IMR-90 (cell line): Measurements from ENCODE around the gene SLC2A2. TPM values are rescaled to one million over a fixed set of nuclear protein-coding genes. Genes with fewer than 3 reads are reported as not detected.

Experiments
- ATAC-seq: fragments of 200-7000 bp; cut with Tn5 transposase; 2 replicates; pipeline ENCODE4 v1.9.1; 2020; ENCODE audit warnings: low read depth, mild to moderate bottlenecking, moderate library complexity
- BruUV-seq: library from RNA; stranded (reverse); fragments of 400-500 nt; replicated peaks from 2 replicates; lab custom pipeline; 2021; lab: Mats Ljungman, UMichigan
- CTCF ChIA-PET: fragments of 300-600 bp; formaldehyde crosslinking; extraction: SDS; loops from one replicate; lab custom pipeline; 2021; ENCODE audit warnings: antibody characterized with exemption; lab: Yijun Ruan, JAX
- POLR2A ChIA-PET: fragments of 300-600 bp; sonication (Branson Sonifier 250); formaldehyde crosslinking; loops from one replicate; lab custom pipeline; 2022; ENCODE audit warnings: antibody characterized with exemption; ENCODE audit not compliant: unreplicated experiment; lab: Charles Lee
- DNase-seq: peaks from one replicate; pipeline ENCODE4 v3.0.0; 2013
- H2AFZ ChIP-seq: replicated peaks from 2 replicates; pipeline ENCODE3; 2013; ENCODE audit warnings: low read length, mild to moderate bottlenecking; ENCODE audit not compliant: poor library complexity
- H2AK5ac ChIP-seq: 2 replicates; pipeline ENCODE4 v1.6.1; 2013; ENCODE audit warnings: low read depth, low read length, inconsistent platforms
- H2AK9ac ChIP-seq: replicated peaks from 2 replicates; pipeline ENCODE3; 2013; ENCODE audit warnings: mild to moderate bottlenecking, low read depth, low read length, moderate library complexity; ENCODE audit not compliant: poor library complexity
- H2BK120ac ChIP-seq: 2 replicates; pipeline ENCODE4 v1.6.1; 2013; ENCODE audit warnings: low read depth, low read length, inconsistent platforms
- H2BK15ac ChIP-seq: 3 replicates; pipeline ENCODE4 v1.6.1; 2013; ENCODE audit warnings: low read depth, low read length, inconsistent platforms
- H2BK20ac ChIP-seq: 2 replicates; pipeline ENCODE4 v1.6.1; 2013; ENCODE audit warnings: low read depth, mild to moderate bottlenecking, inconsistent platforms, low read length, moderate library complexity
- H2BK5ac ChIP-seq: 2 replicates; pipeline ENCODE4 v1.6.1; 2013; ENCODE audit warnings: mild to moderate bottlenecking, low read depth, low read length, inconsistent platforms; ENCODE audit not compliant: poor library complexity, severe bottlenecking
- H3K14ac ChIP-seq: replicated peaks from 2 replicates; pipeline ENCODE4 v1.6.1; 2013; ENCODE audit warnings: low read depth, low read length, inconsistent platforms
- H3K18ac ChIP-seq: 2 replicates; pipeline ENCODE4 v1.6.1; 2013; ENCODE audit warnings: low read depth, low read length, control low read depth
- H3K23ac ChIP-seq: 2 replicates; pipeline ENCODE4 v1.6.1; 2013; ENCODE audit warnings: low read depth, low read length, inconsistent platforms
- H3K27ac ChIP-seq: 2 replicates; pipeline ENCODE4 v1.5.1; 2013; ENCODE audit warnings: mild to moderate bottlenecking, control low read depth, low read length; ENCODE audit not compliant: insufficient read depth
- H3K27me3 ChIP-seq: 2 replicates; pipeline ENCODE4 v1.6.1; 2013; ENCODE audit warnings: low read length; ENCODE audit not compliant: control insufficient read depth, insufficient read depth
- H3K36me3 ChIP-seq: 2 replicates; pipeline ENCODE4 v1.6.1; 2013; ENCODE audit warnings: low read length, mixed read lengths; ENCODE audit not compliant: control insufficient read depth, insufficient read depth
- H3K4ac ChIP-seq: 2 replicates; pipeline ENCODE4 v1.6.1; 2013; ENCODE audit warnings: low read depth, low read length, inconsistent platforms
- H3K4me1 ChIP-seq: 2 replicates; pipeline ENCODE4 v1.6.1; 2013; ENCODE audit warnings: low read length, mixed read lengths; ENCODE audit not compliant: control insufficient read depth, insufficient read depth
- H3K4me2 ChIP-seq: 2 replicates; pipeline ENCODE4 v1.6.1; 2013; ENCODE audit warnings: low read depth, mild to moderate bottlenecking, control low read depth, low read length, moderate library complexity
- H3K4me3 ChIP-seq: 2 replicates; pipeline ENCODE4 v1.5.1; 2013; ENCODE audit warnings: low read depth, mild to moderate bottlenecking, control low read depth, low read length, moderate library complexity; ENCODE audit not compliant: insufficient read depth
- H3K56ac ChIP-seq: 2 replicates; pipeline ENCODE4 v1.6.1; 2013; ENCODE audit warnings: low read length, inconsistent platforms; ENCODE audit not compliant: insufficient read depth; ENCODE audit errors: extremely low read depth
- H3K79me1 ChIP-seq, 2 experiments: 2 replicates each; pipeline ENCODE4 v1.6.1; 2013; ENCODE audit warnings: low read length in 2 of 2, inconsistent platforms in 1 of 2, low read depth in 1 of 2
- H3K9ac ChIP-seq: 2 replicates; pipeline ENCODE4 v1.6.1; 2013; ENCODE audit warnings: low read depth, low read length, control low read depth
- H3K9me1 ChIP-seq: 2 replicates; pipeline ENCODE4 v1.6.1; 2013; ENCODE audit warnings: low read length, inconsistent platforms; ENCODE audit not compliant: insufficient read depth
- H3K9me3 ChIP-seq: 2 replicates; pipeline ENCODE4 v1.6.1; 2013; ENCODE audit warnings: low read length; ENCODE audit not compliant: control insufficient read depth, insufficient read depth
- H4K20me1 ChIP-seq: 2 replicates; pipeline ENCODE4 v1.6.1; 2013; ENCODE audit warnings: low read length, inconsistent platforms; ENCODE audit not compliant: insufficient read depth
- H4K5ac ChIP-seq: 2 replicates; pipeline ENCODE4 v1.6.1; 2013; ENCODE audit warnings: mild to moderate bottlenecking, low read depth, low read length, control low read depth
- H4K8ac ChIP-seq, 2 experiments: 2 replicates each; pipeline ENCODE4 v1.6.1; 2013; ENCODE audit warnings: low read depth in 2 of 2, low read length in 2 of 2, control low read depth in 1 of 2, inconsistent platforms in 1 of 2
- H4K91ac ChIP-seq: 2 replicates; pipeline ENCODE4 v1.6.1; 2013; ENCODE audit warnings: low read depth, low read length, inconsistent platforms; ENCODE audit not compliant: insufficient read depth
- CEBPB ChIP-seq: IDR thresholded peaks from 2 replicates; pipeline ENCODE4 v1.6.1; 2012; ENCODE audit warnings: low read depth, low read length, improper control_type of control experiment
- CHD1 ChIP-seq: IDR thresholded peaks from 2 replicates; pipeline ENCODE4 v1.6.1; 2012; ENCODE audit warnings: low read depth, low read length, improper control_type of control experiment
- ELK1 ChIP-seq: fragments of 150-350 bp; IDR thresholded peaks from 2 replicates; pipeline ENCODE4 v1.6.1; 2016; ENCODE audit warnings: low read depth, mild to moderate bottlenecking, low read length, moderate library complexity, borderline replicate concordance
- FOS ChIP-seq: fragments of 150-350 bp; IDR thresholded peaks from 2 replicates; pipeline ENCODE4 v1.6.1; 2016; ENCODE audit warnings: low read depth, low read length
- MAZ ChIP-seq: IDR thresholded peaks from 2 replicates; pipeline ENCODE4 v1.6.1; 2012; ENCODE audit warnings: low read depth, mild to moderate bottlenecking, low read length, improper control_type of control experiment, moderate library complexity, borderline replicate concordance
- NFE2L2 ChIP-seq: fragments of 150-350 bp; IDR thresholded peaks from 2 replicates; pipeline ENCODE4 v1.6.1; 2016; ENCODE audit warnings: low read depth, mild to moderate bottlenecking, low read length
- RAD21 ChIP-seq: IDR thresholded peaks from 2 replicates; pipeline ENCODE4 v1.6.1; 2012; ENCODE audit warnings: low read length, improper control_type of control experiment
- RCOR1 ChIP-seq: IDR thresholded peaks from 2 replicates; pipeline ENCODE4 v1.6.1; 2012; ENCODE audit warnings: mild to moderate bottlenecking, low read length, improper control_type of control experiment; ENCODE audit not compliant: insufficient replicate concordance
- SMC3 ChIP-seq: fragments of 150-350 bp; IDR thresholded peaks from 2 replicates; pipeline ENCODE4 v1.6.1; 2016; ENCODE audit warnings: low read depth, mild to moderate bottlenecking, antibody characterized with exemption, low read length, moderate library complexity
- WGBS, 2 experiments: methylation state at CpG; one replicate each; pipeline versions ENCODE4 v1.1.5 to v1.1.7; 2013; ENCODE audit warnings: missing lambda C conversion rate in 2 of 2; ENCODE audit not compliant: insufficient read length in 1 of 2; ENCODE audit errors: extremely low coverage in 2 of 2; 5-methylcytosine and 5-hydroxymethylcytosine counted together
- dilution Hi-C: fragments of 300-500 bp; cut with HindIII; formaldehyde crosslinking; loops from one replicate; pipeline ENCODE4 v1.14.3; 2018; ENCODE audit warnings: low sequenced_read_pairs; ENCODE audit not compliant: unreplicated experiment
- in situ Hi-C: fragments of 300-500 bp; cut with MboI; formaldehyde crosslinking; loops from 3 replicates; pipeline ENCODE4 v1.14.3; 2019; ENCODE audit warnings: low sequenced_read_pairs, inconsistent platforms, mixed read lengths
- intact Hi-C: fragments of 100-400 bp; cut with micrococcal nuclease; formaldehyde crosslinking; loops from 2 replicates; pipeline ENCODE4 v1.10.0; 2022
- polyA plus RNA-seq, 3 experiments: library from polyadenylated mRNA; depleted of rRNA; stranded (reverse); fragments of >200 nt; gene quantifications; 2 replicates each; pipeline ENCODE4 v1.2.3, GENCODE V29; 2012; ENCODE audit warnings: low replicate concordance in 1 of 3
- total RNA-seq: library from RNA; depleted of rRNA; stranded (reverse); fragments of >200 nt; gene quantifications from 2 replicates; pipeline ENCODE4 v1.2.3, GENCODE V29; 2012
- TF ChIP-seq, protein P1 (sequence below): conservative IDR thresholded peaks from 2 replicates; pipeline ENCODE4 v1.5.1; 2012; ENCODE audit warnings: mild to moderate bottlenecking, low read depth, low read length, improper control_type of control experiment
- TF ChIP-seq, protein P2 (sequence below): fragments of 150-350 bp; IDR thresholded peaks from 2 replicates; pipeline ENCODE4 v1.6.1; 2017; ENCODE audit warnings: mild to moderate bottlenecking, antibody characterized with exemption, low read length, low read depth

Gene SLC2A2
- total and polyA plus RNA-seq, 2 of the 4 experiments (the other 2 are of a cell fraction), result not detected

- no peak overlapping the region for H2BK120ac ChIP-seq
Measured at GRCh38 chr3:171021377-171021776, 5.1 kb downstream of the SLC2A2 start.

More at GRCh38 chr3:171021377-171021776, 5.1 kb downstream of the SLC2A2 start:
- no peak overlapping the region for H2AFZ ChIP-seq
- ATAC-seq (no peak), DNase-seq (no peak)
- H3K14ac ChIP-seq, result no peak overlapping the region
- no peaks in the 10 kb centered on the region for H3K4me1 ChIP-seq
- H4K5ac ChIP-seq, result no peak overlapping the region
- H3K27ac ChIP-seq, result no peak overlapping the region
- no peak overlapping the region for H3K4me2 ChIP-seq
- H3K9ac ChIP-seq, result no peak overlapping the region
- no peak overlapping the region for H2AK5ac ChIP-seq
- no peaks in the 10 kb centered on the region for H3K27me3 ChIP-seq
- no peaks in the 10 kb centered on the region for H3K79me1 ChIP-seq
- TF ChIP-seq ELK1 (no peak), SMC3 (no peak), CEBPB (no peak), FOS (no peak), MAZ (no peak), RCOR1 (no peak), CHD1 (no peak), NFE2L2 (no peak), RAD21 (no peak)
- TF ChIP-seq, protein P1, sequence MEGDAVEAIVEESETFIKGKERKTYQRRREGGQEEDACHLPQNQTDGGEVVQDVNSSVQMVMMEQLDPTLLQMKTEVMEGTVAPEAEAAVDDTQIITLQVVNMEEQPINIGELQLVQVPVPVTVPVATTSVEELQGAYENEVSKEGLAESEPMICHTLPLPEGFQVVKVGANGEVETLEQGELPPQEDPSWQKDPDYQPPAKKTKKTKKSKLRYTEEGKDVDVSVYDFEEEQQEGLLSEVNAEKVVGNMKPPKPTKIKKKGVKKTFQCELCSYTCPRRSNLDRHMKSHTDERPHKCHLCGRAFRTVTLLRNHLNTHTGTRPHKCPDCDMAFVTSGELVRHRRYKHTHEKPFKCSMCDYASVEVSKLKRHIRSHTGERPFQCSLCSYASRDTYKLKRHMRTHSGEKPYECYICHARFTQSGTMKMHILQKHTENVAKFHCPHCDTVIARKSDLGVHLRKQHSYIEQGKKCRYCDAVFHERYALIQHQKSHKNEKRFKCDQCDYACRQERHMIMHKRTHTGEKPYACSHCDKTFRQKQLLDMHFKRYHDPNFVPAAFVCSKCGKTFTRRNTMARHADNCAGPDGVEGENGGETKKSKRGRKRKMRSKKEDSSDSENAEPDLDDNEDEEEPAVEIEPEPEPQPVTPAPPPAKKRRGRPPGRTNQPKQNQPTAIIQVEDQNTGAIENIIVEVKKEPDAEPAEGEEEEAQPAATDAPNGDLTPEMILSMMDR, result no peak
- TF ChIP-seq, protein P2, sequence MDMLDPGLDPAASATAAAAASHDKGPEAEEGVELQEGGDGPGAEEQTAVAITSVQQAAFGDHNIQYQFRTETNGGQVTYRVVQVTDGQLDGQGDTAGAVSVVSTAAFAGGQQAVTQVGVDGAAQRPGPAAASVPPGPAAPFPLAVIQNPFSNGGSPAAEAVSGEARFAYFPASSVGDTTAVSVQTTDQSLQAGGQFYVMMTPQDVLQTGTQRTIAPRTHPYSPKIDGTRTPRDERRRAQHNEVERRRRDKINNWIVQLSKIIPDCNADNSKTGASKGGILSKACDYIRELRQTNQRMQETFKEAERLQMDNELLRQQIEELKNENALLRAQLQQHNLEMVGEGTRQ, result no peak
- H3K4ac ChIP-seq, result no peak overlapping the region
- H2BK5ac ChIP-seq, result no peak overlapping the region
- H2AK9ac ChIP-seq, result no peak overlapping the region
- no CpG with 5 or more reads among the region's 4 CpGs for WGBS, 2 experiments
- H3K9me3 ChIP-seq, result peaks cover 2% of the 10 kb centered on the region; the same call in 1 of the 2 replicates
- no peak overlapping the region for H3K56ac ChIP-seq
- no peak overlapping the region for H3K18ac ChIP-seq
- dilution Hi-C loops, result no loop called here
- in situ Hi-C loops, result no loop called here
- H3K36me3 ChIP-seq, result no peaks in the 10 kb centered on the region
- ChIA-PET POLR2A (no interaction called here), CTCF (no interaction called here)
- intact Hi-C loops, result no loop called here
- no peak overlapping the region for H3K4me3 ChIP-seq
- H4K20me1 ChIP-seq, result no peaks in the 10 kb centered on the region
- H3K9me1 ChIP-seq, result no peaks in the 10 kb centered on the region
- H3K23ac ChIP-seq, result no peak overlapping the region
- H2BK20ac ChIP-seq, result no peak overlapping the region
- BruUV-seq, result no TSS peak
- H4K91ac ChIP-seq, result no peak overlapping the region
- H2BK15ac ChIP-seq, result no peak overlapping the region
- no peak overlapping the region for H4K8ac ChIP-seq
